HG02852 (cell line): ENCODE data around the gene TMEM82.

ENCODE experiments used
- ATAC-seq: cut with Tn5 transposase; IDR thresholded peaks from one replicate; pipeline ENCODE4 v1.9.1; 2021; ENCODE audit warnings: mild to moderate bottlenecking, moderate library complexity; ENCODE audit not compliant: unreplicated experiment

The TMEM82 gene

DNA sequence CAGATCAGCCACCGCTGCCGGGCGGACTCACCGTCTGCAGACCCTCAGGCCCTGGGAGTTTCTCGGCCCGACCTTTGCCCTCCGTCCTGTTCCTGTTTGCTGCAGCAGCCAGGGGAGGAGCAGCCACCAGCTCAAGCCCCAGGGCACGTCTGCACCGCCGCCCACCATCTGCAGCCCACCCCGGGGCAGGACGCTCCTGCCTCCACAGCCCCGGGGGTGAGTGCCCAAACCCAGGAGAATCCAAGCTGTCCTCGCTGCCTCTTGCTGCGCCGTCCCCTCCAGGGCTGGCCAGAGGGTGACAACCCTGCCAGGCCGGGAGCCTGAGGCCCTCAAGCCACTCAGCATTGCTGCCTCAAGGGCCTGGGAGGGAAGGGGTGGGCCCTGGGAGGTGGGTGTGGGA lies 7.4 kb upstream of the TMEM82 start:
- ATAC-seq = no peak

DNA sequence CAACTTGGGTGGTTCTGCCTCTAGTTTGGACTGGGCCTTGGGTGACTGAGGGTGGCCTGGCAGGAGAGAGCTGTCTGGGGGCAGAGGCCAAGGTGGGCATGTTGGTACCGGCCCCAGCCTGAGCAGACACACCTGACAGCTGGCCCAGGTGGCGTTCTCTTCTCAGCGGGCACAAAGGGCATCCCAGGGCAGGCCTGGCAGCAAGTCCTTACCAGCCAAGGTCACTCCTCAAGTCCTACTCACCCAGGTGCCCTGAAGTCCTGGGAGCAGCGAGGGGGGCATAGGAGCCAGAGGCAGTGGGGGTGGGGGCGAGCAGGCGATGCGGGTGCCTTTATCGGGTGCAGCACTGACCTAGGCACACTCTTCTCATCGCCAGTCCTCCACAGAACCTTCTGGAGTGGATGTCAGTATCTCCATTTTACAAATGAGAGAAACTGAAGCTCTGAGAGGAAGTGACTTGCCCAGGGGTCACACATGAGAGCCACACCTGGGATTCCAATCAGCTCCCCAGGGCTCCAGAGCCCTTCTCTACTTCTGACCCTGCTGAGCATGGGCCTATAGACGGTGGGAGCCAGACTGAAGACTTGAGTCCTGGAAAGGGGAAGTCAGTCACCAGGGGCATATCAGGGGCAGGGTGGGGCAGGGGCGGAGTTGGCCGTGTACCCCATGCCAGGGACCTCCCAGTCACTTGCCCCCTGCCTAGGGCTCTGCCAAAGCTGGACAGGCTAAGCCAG lies 6.8 kb upstream of the TMEM82 start:
- no peak for ATAC-seq

DNA sequence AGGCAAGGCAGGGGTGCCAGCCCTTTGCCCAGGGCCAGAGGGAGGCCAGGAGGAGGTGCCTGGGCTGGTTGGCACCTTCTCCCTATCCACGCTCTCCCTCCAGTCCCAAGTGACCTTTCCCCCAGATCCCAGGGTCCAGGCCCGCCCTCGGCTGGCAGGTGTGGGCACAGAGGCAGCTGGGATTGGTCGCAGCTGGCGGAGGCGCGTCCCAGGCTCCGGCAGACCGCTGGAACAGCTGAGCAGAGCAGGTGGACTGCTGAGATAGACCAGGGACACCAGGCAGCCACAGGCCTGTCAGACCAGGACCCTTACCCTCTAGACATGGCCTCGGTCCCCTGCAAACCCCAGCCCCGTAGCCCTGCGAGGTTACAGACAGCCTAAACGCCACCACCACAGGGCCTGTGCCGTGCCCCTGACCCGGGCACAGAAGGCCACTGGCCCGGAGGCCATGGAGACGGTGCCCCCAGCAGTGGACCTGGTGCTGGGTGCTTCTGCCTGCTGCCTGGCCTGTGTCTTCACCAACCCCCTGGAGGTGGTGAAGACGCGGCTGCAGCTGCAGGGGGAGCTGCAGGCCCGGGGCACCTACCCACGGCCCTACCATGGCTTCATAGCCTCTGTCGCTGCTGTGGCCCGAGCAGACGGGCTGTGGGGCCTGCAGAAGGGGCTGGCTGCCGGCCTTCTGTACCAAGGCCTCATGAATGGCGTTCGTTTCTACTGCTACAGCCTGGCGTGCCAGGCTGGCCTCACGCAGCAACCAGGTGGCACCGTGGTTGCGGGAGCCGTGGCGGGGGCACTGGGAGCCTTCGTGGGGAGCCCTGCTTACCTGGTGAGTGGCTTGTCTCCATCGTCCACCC lies 6.0 kb upstream of the TMEM82 start, which contains the start of gene SLC25A34:
SLC25A34 (plus strand) TSS at position 221 of the 854 bp plus-strand sequence; CDS start at position 449, 228 bp downstream.
- no peak for ATAC-seq

DNA sequence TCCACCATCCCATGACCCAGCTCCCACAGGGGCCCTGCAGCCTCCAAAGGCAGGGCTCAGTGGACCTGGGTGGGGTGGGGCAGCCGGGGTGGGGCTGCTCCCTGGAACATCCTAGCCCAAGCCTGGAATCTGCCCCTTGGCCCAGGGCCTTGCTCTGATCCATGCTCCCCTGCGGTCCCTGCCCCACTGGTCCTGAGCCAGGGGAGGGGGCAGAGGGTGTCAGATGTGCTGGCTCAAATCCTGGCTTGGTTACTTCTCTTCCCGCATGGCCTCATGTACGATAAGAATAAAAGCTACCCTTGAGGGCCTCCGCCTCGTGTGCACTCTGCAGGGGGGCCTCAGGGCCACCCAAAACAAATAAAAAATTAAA lies 5.4 kb upstream of the TMEM82 start:
- no peak for ATAC-seq

DNA sequence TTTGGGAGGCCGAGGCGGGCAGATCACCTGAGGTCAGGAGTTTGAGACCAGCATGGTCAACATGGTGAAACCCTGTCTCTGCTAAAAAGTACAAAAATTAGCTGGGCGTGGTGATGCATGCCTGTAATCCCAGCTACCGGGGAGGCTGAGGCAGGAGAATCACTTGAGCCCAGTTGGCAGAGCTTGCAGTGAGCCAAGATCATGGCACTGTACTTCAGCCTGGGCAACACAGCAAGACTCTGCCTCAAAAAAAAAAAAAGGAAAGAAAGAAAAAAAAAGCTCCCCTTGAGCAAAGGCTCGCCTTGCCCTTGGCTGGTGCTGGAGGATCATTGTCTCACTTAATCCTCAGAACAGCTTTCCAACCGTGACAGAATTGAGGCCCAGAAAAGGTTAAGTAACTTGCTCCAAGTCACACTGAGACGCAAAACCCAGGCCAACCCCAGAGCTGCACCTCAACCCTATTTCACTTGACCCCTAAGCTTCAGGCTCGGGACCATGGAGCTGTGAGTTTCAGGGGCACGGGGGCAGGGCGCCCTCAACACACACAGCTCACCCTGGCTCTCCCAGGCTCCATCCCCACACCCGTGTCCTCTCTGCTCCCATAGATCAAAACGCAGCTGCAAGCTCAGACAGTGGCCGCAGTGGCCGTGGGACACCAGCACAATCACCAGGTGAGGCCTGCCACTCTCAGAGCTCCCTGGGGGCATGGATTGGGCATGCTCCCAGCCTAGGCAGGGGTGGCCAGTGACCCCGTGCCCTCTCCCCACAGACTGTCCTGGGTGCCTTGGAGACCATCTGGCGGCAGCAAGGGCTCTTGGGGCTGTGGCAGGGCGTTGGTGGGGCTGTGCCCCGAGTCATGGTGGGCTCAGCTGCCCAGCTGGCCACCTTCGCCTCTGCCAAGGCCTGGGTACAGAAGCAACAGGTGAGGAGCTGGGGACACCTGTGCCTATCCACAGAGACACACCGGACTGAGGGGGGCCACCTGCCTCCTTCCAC lies 4.7 kb upstream of the TMEM82 start:
- ATAC-seq = no peak

DNA sequence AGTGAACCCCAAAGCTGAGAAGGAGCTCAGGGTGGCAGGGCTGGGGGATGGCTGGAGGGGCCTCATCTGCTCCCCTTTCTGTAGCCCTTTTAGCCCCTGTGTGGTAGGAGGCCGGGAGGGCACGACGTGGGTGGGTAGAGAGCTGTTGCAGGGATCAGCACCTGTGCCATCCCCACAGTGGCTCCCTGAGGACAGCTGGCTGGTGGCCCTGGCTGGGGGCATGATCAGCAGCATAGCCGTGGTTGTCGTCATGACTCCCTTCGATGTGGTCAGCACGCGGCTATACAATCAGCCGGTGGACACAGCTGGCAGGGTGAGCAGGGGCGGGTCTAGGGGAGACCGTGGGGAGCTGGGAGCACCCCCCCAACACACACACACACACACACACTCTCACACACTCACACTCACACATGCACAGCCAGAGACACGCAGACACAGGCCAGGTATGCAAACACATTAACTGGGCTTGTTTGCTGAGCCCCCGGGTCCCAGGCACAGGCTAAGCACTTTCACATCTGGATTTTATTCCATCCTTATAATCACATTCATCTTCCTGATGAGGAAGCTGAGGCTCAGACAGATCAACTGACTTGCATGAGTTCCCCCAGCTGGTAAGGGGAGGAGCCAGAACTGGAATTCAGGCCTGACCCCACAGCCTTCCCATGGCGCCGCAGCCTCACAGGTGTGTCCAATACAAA lies 3.7 kb upstream of the TMEM82 start:
- no peak for ATAC-seq

DNA sequence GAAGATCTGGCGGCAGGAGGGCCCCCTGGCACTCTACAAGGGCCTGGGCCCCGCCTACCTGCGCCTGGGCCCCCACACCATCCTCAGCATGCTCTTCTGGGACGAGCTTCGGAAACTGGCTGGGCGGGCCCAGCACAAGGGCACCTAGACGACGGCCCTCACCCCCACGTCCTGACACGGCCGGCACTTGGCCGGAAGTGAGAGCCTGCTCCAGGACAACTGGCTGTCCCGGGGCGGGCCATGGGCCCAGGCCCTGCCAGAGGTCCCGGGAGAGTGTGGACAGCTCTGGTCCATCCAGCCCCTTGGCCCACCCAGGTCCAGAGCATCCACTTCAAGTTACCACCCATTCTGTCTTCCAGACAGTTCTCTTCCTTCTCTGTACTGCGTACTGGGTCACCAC lies 3.0 kb upstream of the TMEM82 start:
- ATAC-seq = no peak

DNA sequence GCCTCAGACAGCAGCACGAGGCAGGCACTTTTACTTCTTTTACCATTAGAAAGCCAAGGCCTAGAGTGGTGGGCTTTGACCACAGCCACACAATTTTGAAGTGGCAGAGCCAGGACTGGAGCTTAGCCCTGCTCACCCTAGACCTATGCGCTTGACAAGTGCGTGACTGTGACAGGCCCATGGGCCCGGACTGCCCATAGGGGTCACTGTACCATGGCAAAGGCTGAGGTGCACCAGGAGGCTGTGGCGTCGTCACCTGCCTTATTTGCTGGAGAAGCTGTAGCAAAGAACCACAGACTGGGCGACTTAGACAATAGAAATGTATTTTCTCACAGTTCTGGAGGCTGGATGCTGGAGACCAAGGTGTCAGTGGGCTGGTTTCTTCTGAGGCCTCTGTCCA lies 2.6 kb upstream of the TMEM82 start:
- ATAC-seq = no peak

DNA sequence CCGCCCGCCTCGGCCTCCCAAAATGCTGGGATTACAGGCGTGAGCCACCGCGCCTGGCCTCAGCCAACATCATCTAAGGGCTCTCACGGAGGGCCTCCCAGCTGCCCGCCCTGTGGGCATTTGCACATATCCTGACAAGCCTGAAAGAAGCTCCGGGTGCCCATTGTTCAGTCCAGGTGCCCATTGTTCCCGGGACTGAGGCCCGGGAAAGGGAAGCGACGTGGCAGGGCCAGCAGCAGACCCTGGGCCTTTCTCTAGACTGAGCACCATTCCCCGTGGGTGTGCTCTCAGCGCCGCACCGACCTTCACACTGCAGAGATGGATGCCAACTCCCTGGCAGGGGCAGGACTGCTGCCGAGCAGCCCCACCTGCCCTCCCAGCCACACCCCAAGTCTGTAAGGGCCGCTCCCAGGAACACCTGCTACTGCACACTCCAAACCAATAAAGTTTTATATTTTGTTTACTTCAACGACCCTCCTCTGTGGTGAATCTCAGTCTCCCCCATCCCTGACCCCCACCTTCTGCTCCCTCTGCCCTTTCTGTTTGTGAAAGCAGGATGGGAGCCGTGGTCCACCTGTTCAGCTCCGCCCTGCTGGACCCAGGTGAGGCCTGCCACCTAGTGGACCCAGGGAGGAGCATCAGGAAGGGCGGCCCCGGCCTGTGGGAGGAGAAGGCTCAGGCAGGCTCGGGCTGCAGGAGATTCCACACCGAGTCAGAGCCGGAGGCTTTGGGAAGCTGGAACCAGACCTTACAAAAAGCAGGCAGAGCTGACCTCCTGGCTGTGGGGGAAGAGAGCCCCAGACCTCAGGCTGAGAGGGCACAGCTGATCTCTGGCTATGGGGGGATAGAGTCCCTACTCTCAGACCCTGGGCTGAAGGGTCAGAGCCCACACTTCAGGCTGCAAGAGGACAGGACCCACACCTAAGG lies 1.1 kb upstream of the TMEM82 start:
- ATAC-seq = no peak

DNA sequence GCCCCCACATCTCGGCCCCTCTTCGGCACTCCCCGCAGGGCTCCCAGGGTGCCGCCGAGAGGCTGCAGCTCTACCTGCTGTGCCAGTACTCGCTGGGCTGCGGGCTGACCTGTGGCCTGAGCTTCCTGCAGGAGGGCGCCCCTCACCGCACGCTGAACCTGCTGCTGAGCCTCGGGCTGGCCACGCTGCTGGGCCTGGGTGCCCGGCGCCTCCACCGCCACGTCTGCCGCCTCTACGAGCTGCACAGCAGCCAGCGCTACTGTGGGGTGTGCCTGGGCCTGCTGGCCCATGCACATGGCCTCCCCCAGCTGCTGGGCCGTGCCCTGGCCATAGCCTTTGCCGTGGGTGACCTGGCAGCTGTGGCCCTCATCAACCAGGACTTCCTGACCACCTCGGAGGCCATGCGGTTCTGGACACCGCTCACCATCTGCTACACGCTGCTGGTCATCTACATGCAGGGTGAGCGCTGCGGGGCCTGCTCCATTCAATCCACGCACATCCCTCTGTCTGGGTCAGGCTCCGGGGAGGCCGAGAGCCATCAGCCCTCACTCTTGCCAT lies 1.9 kb downstream of the TMEM82 start:
- ATAC-seq = no peak

DNA sequence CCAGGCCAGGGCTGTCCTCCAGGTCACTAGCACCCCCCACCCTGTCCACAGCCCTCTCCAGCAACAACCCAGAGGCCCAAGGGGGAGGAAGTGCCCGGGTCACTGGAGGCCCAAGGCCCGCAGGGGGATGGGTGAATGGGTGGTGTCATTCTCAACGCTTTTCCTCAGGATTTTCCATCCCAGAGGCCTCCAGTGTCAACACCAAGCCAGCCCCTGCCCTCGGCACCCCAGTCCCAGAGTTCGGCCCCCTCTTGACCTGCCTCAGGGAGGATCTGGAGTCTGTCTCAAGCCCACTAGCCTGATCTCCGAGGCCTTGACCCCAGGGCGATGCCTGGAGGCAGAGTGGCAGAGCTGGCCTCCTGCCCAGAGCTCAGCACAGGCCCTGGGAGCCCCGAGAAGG lies 5.1 kb downstream of the TMEM82 start:
- no peak for ATAC-seq

DNA sequence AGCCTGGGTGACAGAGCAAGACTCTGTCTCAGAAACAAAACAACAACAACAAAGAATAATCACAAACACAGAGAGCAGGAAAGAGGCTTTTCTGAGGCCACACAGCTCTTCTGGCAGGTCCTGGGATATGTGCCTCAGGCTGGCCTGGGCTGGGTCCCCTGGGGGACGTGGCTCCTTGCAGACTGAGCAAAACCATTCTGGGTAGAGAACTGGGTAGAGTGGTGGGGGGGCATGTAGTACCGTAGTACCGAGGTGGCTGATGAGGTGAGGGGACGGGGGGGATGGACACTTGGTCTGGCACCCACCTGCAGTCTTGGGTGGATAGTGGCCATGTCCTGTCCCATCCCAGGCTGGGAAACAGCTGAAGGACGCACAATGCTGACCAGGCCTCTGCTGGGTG lies 6.0 kb downstream of the TMEM82 start:
- ATAC-seq = no peak

DNA sequence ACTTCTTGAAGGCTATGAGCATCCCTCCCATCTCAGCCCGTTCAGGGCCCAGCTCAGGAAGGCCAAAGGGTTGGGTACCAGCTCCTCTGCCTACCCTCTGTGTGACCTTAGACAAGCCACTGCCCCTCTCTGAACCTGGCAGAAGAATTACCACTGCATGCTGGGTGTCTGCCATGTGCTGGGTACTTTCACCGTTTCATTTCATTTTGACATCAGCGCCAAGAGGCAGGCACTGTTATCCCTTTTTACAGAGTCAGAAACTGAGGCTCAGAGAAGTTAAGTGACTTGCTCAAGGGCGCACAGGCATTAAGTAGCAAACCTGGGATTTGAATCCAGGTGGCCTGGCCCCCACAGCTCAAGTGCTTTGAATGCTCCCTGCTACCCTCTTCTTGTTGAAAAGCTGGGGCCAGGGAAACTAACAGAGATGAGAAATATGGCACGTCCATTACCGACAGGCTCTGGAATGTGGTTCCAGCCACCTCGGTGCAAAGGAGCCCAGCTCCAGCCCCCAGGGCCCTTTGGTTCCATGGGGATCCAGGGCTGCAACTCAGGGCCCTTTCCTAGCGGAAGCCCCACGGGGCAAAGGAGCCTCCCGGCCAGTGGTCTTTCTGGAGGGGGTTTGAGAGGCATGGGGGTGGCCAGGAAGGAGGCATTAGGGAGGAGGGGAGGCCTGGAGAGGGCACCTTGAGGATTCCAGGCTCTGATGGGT lies 6.5 kb downstream of the TMEM82 start:
- no peak for ATAC-seq

DNA sequence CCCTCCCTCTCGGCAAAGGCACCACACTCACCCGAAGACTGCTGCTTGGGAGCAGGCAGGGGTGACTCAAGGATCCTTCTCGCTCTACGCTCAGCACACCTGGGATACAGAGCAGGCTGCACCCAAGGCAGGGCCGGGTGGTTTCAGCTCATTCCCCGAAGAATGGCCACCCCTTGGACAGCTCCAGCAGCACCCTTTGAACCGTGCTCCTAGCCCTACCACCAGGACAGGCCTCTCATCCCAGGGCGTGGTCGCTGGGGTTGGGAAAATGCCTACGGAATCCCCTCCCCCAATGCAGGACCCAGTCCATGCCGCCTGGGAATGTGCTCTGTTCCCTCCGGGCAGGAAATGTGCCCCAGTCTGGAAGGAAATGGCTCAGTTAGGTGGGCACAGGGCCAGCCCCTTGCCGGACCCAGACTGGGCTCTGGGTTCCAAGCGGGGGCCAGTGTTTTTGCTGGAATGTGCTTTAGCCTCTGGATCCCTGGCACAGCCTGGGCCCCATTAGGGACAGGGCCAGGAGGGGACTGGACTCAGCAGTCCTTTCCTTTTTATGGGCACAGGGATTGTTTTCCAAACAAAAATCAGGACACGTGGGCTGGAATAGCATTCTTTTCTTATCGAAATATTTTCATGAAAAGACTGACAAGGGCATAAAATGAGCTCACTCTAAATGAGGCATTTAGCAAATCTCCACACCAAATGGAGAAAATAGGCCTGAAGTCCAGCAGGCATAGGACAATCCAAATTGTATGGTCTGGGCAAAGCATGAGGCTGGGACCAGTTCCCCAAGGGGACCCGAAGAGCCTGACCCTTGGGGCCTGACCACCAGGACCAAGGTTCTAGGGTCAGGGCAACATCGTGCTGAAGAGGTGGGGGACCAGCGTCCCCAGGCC lies 7.3 kb downstream of the TMEM82 start:
- no peak for ATAC-seq

DNA sequence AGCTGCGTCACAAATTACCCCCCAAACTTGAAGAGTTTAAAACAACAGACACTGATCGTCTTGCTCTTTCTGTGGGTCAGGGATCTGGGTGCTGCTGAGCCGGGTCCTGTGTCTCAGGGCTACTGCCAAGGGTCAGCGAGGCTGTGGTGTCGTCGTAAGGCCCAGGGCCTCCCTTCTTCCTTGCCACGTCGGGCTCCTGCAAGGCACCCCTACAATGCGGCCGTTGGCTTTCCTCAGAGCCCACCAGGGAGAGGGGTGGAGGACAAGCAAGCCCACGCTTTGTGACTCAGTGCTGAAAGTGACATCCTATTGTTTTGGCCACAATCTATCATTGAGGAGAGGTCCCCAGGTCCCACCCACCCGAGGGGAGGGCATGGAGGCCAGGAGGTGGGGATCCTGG lies 8.6 kb downstream of the TMEM82 start:
- ATAC-seq = no peak

DNA sequence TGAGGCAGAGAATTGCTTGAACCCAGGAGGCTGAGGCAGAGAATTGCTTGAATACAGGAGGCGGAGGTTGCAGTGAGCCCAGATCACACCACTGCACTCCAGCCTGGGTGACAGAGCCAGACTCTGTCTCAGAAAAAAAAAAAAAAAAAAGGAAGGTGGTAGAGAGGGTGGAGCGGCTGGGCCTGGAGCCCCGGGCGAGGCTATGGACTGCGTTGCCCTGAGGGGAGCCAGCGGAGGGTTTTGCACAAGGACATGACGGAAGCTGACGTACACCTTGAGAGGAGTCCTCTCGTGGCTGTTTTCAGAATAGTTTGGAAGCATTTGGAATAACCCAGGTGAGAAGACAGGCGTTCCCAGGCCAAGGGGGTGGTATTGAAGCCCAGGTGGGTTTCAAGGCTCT lies 9.4 kb downstream of the TMEM82 start:
- ATAC-seq = no peak

DNA sequence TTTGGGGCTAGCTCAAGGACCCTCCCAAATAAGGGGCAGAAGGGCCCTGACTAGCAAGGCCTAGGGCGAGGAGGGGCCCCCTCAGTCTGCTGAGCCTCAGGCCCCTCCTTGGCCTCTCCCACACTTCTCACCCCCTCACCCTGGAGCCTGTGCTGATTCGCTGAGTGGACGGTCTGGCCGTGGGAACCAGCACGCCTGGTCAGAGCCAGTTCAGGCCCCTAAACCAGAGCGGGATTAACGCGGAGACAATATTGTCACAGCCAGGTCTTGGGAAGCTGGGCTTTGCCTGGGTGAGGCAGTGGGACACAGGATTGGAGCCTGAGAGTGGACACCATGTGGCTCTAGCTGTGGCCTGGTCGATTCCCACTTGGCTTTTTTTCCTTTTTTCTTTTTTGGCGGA lies 11.5 kb downstream of the TMEM82 start:
- ATAC-seq = no peak
